HepG2 (cell line): Measurements from ENCODE around the gene STK38L. TPM values are rescaled to one million over a fixed set of nuclear protein-coding genes. Genes with fewer than 3 reads are reported as not detected.

Experiments used
- EP300 ChIP-seq, 3 experiments: sonication (generic) in 1 of 3; formaldehyde crosslinking in 1 of 3; IDR thresholded peaks; 2 replicates each; pipeline versions ENCODE4 v1.5.1 to v1.6.1; 2011 to 2020; ENCODE audit warnings: low read depth in 2 of 3, low read length in 2 of 3, borderline replicate concordance in 1 of 3, improper control_type of control experiment in 1 of 3, mild to moderate bottlenecking in 1 of 3, missing genetic modification reagents in 1 of 3, moderate library complexity in 1 of 3
- FOXA3 ChIP-seq: IDR thresholded peaks from 2 replicates; pipeline ENCODE4 v1.6.1; 2016; ENCODE audit warnings: missing genetic modification reagents, missing compliant biosample characterization
- MATR3 ChIP-seq: sonication (generic); formaldehyde crosslinking; IDR thresholded peaks from 2 replicates; pipeline ENCODE4 v1.4.0; 2020; ENCODE audit warnings: missing genetic modification reagents
- SATB2 ChIP-seq: sonication (generic); formaldehyde crosslinking; IDR thresholded peaks from 2 replicates; pipeline ENCODE4 v1.5.0; 2020; ENCODE audit warnings: missing genetic modification reagents
- SETDB1 ChIP-seq: sonication (generic); formaldehyde crosslinking; IDR thresholded peaks from 2 replicates; pipeline ENCODE4 v1.5.1; 2020; ENCODE audit warnings: missing genetic modification reagents, mild to moderate bottlenecking, borderline replicate concordance
- SOX6 ChIP-seq, 2 experiments: fragments of 450-650 bp in 1 of 2; sonication (generic) in 1 of 2; formaldehyde crosslinking in 1 of 2; IDR thresholded peaks; 2 replicates each; pipeline versions ENCODE4 v1.4.0 to v1.6.1; 2017 to 2020; ENCODE audit warnings: antibody characterized with exemption in 1 of 2, mild to moderate bottlenecking in 1 of 2, missing genetic modification reagents in 1 of 2
- ZNF121 ChIP-seq: sonication (generic); formaldehyde crosslinking; IDR thresholded peaks from 2 replicates; pipeline ENCODE4 v1.5.0; 2020; ENCODE audit warnings: mild to moderate bottlenecking, missing genetic modification reagents
- ZNF234 ChIP-seq: sonication (generic); formaldehyde crosslinking; conservative IDR thresholded peaks from 2 replicates; pipeline ENCODE4 v1.5.1; 2020; ENCODE audit warnings: mild to moderate bottlenecking, missing genetic modification reagents
- ZNF383 ChIP-seq: sonication (generic); formaldehyde crosslinking; IDR thresholded peaks from 2 replicates; pipeline ENCODE4 v1.4.0; 2020; ENCODE audit warnings: missing genetic modification reagents, mild to moderate bottlenecking, borderline replicate concordance
- ZNF567 ChIP-seq: sonication (generic); formaldehyde crosslinking; IDR thresholded peaks from 2 replicates; pipeline ENCODE4 v1.8.1; 2023; ENCODE audit warnings: mild to moderate bottlenecking, missing genetic modification reagents, borderline replicate concordance
- polyA plus RNA-seq, 8 experiments: library from polyadenylated mRNA; depleted of rRNA in 3 of 8; stranded (reverse) in 7 of 8; unstranded in 1 of 8; fragments of >200 nt; fragmentation: Illumina TruSeq in 4 of 8; extraction: Trizol in 4 of 8; gene quantifications; 2 replicates each; pipeline versions ENCODE4 v1.2.1 to v1.2.3, GENCODE V29; 2011 to 2016; ENCODE audit warnings: low read depth in 4 of 8, missing spikeins in 1 of 8, mixed read lengths in 1 of 8; ENCODE audit not compliant: insufficient read depth in 1 of 8
- total RNA-seq, 5 experiments: library from RNA; depleted of rRNA; stranded (reverse); fragments of >200 nt; fragmentation: Illumina TruSeq; extraction: Trizol; gene quantifications; 2 replicates each; pipeline ENCODE4 v1.2.3, GENCODE V29; 2016; ENCODE audit warnings: low read depth in 1 of 5
- TF ChIP-seq, protein P1 (sequence below): sonication (generic); formaldehyde crosslinking; IDR thresholded peaks from 2 replicates; pipeline ENCODE4 v1.5.0; 2020; ENCODE audit warnings: mild to moderate bottlenecking, missing genetic modification reagents, borderline replicate concordance
- TF ChIP-seq, protein P2 (sequence below): IDR thresholded peaks from 2 replicates; pipeline ENCODE4 v1.6.1; 2016; ENCODE audit warnings: low read depth, missing genetic modification reagents, missing compliant biosample characterization
- TF ChIP-seq, protein P3 (sequence below): sonication (generic); formaldehyde crosslinking; IDR thresholded peaks from 2 replicates; pipeline ENCODE4 v1.4.0; 2020; ENCODE audit warnings: missing genetic modification reagents
- TF ChIP-seq, protein P4 (sequence below): sonication (generic); formaldehyde crosslinking; conservative IDR thresholded peaks from 2 replicates; pipeline ENCODE4 v1.4.0; 2020; ENCODE audit warnings: missing genetic modification reagents

The STK38L gene
- total and polyA plus RNA-seq, 2 of the 13 experiments (the other 11 are each of a cell fraction or from before 2014, with no cell fraction given): 6.1 to 26.4 TPM

DNA sequence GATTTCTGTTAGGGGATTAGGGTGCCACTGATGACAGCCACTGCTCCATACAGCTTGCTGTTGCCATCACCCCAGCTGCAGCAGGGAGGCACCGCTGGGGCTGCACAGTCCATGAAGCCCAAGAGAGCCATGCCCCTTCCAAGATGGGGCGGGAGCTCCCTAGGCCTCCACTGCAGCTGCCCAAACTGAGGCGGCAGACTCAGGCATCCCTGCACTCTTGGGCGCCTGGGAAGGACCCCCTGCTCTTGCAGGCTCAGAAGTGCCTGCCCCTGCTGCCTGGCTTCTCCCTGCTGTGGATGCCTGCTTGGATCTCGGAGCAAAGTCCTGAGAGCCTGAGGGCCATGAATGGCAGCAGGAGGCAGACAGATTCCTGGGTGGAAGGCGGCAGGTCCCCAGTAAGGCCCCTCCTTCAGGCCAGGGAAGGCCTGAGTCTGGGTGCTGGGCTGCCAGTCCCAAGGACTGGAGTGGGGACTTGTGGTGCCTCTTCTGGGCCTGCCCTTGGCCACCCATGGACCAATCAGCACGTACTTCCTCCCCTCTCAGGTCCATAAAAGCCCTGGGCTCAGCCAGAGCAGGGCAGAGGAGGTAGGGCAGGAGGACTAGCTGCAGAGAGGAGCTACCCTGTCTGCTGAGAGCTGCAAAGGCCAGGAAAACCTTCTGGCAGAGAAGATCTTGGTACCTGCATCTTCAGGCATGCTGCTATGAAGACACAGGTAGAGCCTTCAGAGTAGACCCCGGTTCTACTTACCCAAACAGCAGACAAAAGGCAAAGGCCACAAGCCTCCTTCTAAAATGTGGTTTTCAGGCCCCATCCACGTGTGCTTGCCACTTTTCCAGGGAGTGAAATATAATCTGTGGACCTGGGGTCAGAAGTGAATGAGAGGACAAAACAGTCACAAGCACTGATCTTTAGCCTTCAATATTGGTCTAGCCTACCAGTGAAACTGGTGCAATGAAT, 30.0 kb upstream of the STK38L start (continued):
- TF ChIP-seq ZNF234 (CRISPR knock-in tag) (no peak), SOX6 (IDR thresholded peaks at IDR 0.05) (no peak), SOX6 (CRISPR knock-in tag; IDR thresholded peaks at IDR 0.05) (peak; percentile 80), SATB2 (no peak), MATR3 (CRISPR knock-in tag) (no peak), EP300 (IDR thresholded peaks at IDR 0.05; ENCODE audit: low read depth in 2 of 2, low read length in 2 of 2) (peak in 1 of 2 experiments; percentile 29; a peak in 2 of 4 replicates), EP300 (CRISPR knock-in tag; IDR thresholded peaks at IDR 0.05; ENCODE audit: borderline replicate concordance) (peak; percentile 46; the same call in 1 of the 2 replicates), ZNF567 (peak; percentile 65; the same call in 1 of the 2 replicates), FOXA3 (peak; percentile 36), ZNF121 (CRISPR knock-in tag) (no peak; the same call in 1 of the 2 replicates), ZNF383 (CRISPR knock-in tag) (0 out of 2 replicates have a peak, but pooled peaks have one; percentile 56), SETDB1 (CRISPR knock-in tag) (peak; percentile 77; the same call in 1 of the 2 replicates)
- TF ChIP-seq, protein P1, sequence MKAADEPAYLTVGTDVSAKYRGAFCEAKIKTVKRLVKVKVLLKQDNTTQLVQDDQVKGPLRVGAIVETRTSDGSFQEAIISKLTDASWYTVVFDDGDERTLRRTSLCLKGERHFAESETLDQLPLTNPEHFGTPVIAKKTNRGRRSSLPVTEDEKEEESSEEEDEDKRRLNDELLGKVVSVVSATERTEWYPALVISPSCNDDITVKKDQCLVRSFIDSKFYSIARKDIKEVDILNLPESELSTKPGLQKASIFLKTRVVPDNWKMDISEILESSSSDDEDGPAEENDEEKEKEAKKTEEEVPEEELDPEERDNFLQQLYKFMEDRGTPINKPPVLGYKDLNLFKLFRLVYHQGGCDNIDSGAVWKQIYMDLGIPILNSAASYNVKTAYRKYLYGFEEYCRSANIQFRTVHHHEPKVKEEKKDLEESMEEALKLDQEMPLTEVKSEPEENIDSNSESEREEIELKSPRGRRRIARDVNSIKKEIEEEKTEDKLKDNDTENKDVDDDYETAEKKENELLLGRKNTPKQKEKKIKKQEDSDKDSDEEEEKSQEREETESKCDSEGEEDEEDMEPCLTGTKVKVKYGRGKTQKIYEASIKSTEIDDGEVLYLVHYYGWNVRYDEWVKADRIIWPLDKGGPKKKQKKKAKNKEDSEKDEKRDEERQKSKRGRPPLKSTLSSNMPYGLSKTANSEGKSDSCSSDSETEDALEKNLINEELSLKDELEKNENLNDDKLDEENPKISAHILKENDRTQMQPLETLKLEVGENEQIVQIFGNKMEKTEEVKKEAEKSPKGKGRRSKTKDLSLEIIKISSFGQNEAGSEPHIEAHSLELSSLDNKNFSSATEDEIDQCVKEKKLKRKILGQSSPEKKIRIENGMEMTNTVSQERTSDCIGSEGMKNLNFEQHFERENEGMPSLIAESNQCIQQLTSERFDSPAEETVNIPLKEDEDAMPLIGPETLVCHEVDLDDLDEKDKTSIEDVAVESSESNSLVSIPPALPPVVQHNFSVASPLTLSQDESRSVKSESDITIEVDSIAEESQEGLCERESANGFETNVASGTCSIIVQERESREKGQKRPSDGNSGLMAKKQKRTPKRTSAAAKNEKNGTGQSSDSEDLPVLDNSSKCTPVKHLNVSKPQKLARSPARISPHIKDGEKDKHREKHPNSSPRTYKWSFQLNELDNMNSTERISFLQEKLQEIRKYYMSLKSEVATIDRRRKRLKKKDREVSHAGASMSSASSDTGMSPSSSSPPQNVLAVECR (CRISPR knock-in tag): peak; percentile 60; the same call in 1 of the 2 replicates
- TF ChIP-seq, protein P2, sequence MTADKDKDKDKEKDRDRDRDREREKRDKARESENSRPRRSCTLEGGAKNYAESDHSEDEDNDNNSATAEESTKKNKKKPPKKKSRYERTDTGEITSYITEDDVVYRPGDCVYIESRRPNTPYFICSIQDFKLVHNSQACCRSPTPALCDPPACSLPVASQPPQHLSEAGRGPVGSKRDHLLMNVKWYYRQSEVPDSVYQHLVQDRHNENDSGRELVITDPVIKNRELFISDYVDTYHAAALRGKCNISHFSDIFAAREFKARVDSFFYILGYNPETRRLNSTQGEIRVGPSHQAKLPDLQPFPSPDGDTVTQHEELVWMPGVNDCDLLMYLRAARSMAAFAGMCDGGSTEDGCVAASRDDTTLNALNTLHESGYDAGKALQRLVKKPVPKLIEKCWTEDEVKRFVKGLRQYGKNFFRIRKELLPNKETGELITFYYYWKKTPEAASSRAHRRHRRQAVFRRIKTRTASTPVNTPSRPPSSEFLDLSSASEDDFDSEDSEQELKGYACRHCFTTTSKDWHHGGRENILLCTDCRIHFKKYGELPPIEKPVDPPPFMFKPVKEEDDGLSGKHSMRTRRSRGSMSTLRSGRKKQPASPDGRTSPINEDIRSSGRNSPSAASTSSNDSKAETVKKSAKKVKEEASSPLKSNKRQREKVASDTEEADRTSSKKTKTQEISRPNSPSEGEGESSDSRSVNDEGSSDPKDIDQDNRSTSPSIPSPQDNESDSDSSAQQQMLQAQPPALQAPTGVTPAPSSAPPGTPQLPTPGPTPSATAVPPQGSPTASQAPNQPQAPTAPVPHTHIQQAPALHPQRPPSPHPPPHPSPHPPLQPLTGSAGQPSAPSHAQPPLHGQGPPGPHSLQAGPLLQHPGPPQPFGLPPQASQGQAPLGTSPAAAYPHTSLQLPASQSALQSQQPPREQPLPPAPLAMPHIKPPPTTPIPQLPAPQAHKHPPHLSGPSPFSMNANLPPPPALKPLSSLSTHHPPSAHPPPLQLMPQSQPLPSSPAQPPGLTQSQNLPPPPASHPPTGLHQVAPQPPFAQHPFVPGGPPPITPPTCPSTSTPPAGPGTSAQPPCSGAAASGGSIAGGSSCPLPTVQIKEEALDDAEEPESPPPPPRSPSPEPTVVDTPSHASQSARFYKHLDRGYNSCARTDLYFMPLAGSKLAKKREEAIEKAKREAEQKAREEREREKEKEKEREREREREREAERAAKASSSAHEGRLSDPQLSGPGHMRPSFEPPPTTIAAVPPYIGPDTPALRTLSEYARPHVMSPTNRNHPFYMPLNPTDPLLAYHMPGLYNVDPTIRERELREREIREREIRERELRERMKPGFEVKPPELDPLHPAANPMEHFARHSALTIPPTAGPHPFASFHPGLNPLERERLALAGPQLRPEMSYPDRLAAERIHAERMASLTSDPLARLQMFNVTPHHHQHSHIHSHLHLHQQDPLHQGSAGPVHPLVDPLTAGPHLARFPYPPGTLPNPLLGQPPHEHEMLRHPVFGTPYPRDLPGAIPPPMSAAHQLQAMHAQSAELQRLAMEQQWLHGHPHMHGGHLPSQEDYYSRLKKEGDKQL (CRISPR knock-in tag): no peak
- TF ChIP-seq, protein P3, sequence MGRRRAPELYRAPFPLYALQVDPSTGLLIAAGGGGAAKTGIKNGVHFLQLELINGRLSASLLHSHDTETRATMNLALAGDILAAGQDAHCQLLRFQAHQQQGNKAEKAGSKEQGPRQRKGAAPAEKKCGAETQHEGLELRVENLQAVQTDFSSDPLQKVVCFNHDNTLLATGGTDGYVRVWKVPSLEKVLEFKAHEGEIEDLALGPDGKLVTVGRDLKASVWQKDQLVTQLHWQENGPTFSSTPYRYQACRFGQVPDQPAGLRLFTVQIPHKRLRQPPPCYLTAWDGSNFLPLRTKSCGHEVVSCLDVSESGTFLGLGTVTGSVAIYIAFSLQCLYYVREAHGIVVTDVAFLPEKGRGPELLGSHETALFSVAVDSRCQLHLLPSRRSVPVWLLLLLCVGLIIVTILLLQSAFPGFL (CRISPR knock-in tag): no peak
- TF ChIP-seq, protein P4, sequence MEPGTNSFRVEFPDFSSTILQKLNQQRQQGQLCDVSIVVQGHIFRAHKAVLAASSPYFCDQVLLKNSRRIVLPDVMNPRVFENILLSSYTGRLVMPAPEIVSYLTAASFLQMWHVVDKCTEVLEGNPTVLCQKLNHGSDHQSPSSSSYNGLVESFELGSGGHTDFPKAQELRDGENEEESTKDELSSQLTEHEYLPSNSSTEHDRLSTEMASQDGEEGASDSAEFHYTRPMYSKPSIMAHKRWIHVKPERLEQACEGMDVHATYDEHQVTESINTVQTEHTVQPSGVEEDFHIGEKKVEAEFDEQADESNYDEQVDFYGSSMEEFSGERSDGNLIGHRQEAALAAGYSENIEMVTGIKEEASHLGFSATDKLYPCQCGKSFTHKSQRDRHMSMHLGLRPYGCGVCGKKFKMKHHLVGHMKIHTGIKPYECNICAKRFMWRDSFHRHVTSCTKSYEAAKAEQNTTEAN: no peak
